Coronary artery (tissue), 2 donors: Measurements from ENCODE around the gene RRP8.
A peak's percentile ranks its signal among the peaks of the same experiment; 100 is the strongest.

Experiments
- DNase-seq: peaks from one replicate; pipeline ENCODE4 v3.0.0-alpha.2; 2017; ENCODE audit warnings: low spot score
- H3K27ac ChIP-seq, 2 donors: fragments of 200-600 bp; sonication (generic); one replicate each; pipeline ENCODE4 v1.5.1; 2016 to 2019
- H3K4me3 ChIP-seq: fragments of 200-600 bp; sonication (generic); 2 replicates; pipeline ENCODE4 v1.5.1; 2016; ENCODE audit warnings: mild to moderate bottlenecking, moderate library complexity
- TF ChIP-seq, protein P1 (sequence below): fragments of 200-600 bp; sonication (generic); IDR thresholded peaks from one replicate; pipeline ENCODE4 v1.5.1; 2019; ENCODE audit warnings: antibody characterized with exemption

The RRP8 gene

GRCh38 chr11:6607190-6607795 is 3.9 kb upstream of the RRP8 start:
- peak overlapping the region; percentile 93 to 99 for H3K27ac ChIP-seq
- H3K4me3 ChIP-seq: peak overlapping the region; percentile 97
- DNase-seq: no peak
- TF ChIP-seq, protein P1, sequence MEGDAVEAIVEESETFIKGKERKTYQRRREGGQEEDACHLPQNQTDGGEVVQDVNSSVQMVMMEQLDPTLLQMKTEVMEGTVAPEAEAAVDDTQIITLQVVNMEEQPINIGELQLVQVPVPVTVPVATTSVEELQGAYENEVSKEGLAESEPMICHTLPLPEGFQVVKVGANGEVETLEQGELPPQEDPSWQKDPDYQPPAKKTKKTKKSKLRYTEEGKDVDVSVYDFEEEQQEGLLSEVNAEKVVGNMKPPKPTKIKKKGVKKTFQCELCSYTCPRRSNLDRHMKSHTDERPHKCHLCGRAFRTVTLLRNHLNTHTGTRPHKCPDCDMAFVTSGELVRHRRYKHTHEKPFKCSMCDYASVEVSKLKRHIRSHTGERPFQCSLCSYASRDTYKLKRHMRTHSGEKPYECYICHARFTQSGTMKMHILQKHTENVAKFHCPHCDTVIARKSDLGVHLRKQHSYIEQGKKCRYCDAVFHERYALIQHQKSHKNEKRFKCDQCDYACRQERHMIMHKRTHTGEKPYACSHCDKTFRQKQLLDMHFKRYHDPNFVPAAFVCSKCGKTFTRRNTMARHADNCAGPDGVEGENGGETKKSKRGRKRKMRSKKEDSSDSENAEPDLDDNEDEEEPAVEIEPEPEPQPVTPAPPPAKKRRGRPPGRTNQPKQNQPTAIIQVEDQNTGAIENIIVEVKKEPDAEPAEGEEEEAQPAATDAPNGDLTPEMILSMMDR: no peak

- peak overlapping the region; percentile 93 to 99 for H3K27ac ChIP-seq
- DNase-seq: peak; percentile 97
- H3K4me3 ChIP-seq: peak overlapping the region; percentile 97
- TF ChIP-seq, protein P1: no peak
These were observed 3.2 kb upstream of the RRP8 start for GRCh38 chr11:6606471-6607189.

- no peak for DNase-seq
These were observed 1.4 kb upstream of the RRP8 start for GRCh38 chr11:6604790-6605189.

GRCh38 chr11:6604081-6604626 is 738 bp upstream of the RRP8 start:
- H3K4me3 ChIP-seq: peak overlapping the region; percentile 97
- peak; percentile 81 for DNase-seq
- H3K27ac ChIP-seq: peak overlapping the region; percentile 93 to 99
- TF ChIP-seq, protein P1: no peak

More at GRCh38 chr11:6604790-6605189, 1.4 kb upstream of the RRP8 start:
- peak overlapping the region; percentile 93 to 99 for H3K27ac ChIP-seq
- peak overlapping the region; percentile 97 for H3K4me3 ChIP-seq
- TF ChIP-seq, protein P1: no peak

- peak; percentile 38 for DNase-seq
- TF ChIP-seq, protein P1: no peak
- H3K4me3 ChIP-seq: peak overlapping the region; percentile 97
- H3K27ac ChIP-seq: peak overlapping the region in 1 of 2 donors; percentile 93
These were observed 1.1 kb downstream of the RRP8 start for GRCh38 chr11:6602096-6602940.

DNA sequence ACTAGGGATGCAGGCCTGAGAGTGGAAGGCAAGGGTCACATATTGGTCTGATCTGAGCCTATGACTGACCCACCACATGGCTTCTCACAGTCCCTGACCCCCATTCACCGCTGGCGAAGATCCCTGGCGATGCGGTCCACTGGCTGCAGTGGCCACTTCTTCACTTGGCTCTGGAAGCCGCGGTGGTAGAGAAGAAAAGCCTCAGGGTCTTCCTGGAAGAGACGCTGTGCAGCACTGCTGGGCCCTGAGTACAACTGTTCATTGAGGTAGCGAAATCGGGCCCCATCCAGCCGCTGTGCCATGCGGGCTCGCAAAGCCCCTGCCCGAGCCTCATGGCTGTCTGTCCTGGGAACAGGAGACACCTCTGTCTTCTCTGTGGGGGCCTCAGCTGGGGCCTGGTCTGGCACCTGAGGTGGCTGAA is 2.4 kb downstream of the RRP8 start:
- Histone ChIP-seq H3K27ac (no peak overlapping the region), H3K4me3 (no peak overlapping the region)
- peak; percentile 64 for DNase-seq
- TF ChIP-seq, protein P1: no peak
